Right lung (tissue), 5 donors: Measurements from ENCODE around the gene SEPHS2. TPM values are rescaled to one million over a fixed set of nuclear protein-coding genes. Genes with fewer than 3 reads are reported as not detected.
"Not testable (repeated sequence)": the region's sequence is repeated elsewhere in the genome, so short reads cannot be mapped to it uniquely, and the experiment has no call there.

Experiments used
- DNase-seq, 2 donors: peaks; one replicate each; pipeline ENCODE4 v3.0.0-alpha.2; 2013
- polyA plus RNA-seq, 5 donors: library from polyadenylated mRNA; unstranded; fragments of 120-200 nt; gene quantifications; one replicate each; pipeline versions ENCODE4 v1.2.1 to v1.2.3, GENCODE V29; 2013; ENCODE audit warnings: inconsistent platforms in 1 of 5, low replicate concordance in 1 of 5; ENCODE audit not compliant: insufficient read length in 5 of 5, insufficient read depth in 1 of 5

Gene SEPHS2
- polyA plus RNA-seq, 5 donors, result 30.6 to 34.1 (median 32.7) TPM

DNA sequence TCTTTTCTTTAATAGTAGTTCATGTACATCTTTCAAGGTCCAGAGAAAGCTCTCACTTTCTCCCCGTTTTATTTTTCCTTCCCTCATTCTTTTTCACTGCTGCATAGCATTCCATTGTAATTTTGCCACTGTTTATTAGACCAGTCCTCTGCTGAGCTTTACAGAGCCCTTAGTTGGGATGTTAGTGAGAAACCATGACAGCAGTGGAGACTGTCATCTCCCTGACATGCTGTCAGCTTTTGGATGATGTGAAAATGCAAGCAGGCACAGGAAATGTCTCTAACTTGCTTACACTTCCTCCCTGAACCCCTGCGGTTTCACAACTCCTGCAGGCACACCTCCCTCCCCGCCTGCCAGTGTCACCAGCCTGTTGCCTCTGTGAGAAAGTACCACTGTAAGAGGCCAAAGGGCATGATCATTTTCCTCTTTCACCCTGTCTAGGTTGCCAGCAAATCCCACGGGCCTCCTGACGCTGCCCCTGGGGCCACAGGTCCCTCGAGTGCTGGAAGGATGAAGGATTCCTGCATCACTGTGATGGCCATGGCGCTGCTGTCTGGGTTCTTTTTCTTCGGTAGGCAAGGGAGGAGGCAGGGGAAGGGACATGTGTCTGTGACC, 26.8 kb upstream of the SEPHS2 start, which contains the start of gene ITGAL:
Gene ITGAL, plus strand, starts transcription at position 415 of the 615 bp plus-strand sequence. Its CDS starts 96 bp downstream, at position 511.
- DNase-seq, result no peak

- no peak for DNase-seq
Measured at GRCh38 chr16:30470632-30470995, 24.9 kb upstream of the SEPHS2 start.

GRCh38 chr16:30470170-30470512, 24.5 kb upstream of the SEPHS2 start:
- DNase-seq, result no peak

GRCh38 chr16:30464078-30464477, 18.4 kb upstream of the SEPHS2 start:
- DNase-seq, result no peak

DNA sequence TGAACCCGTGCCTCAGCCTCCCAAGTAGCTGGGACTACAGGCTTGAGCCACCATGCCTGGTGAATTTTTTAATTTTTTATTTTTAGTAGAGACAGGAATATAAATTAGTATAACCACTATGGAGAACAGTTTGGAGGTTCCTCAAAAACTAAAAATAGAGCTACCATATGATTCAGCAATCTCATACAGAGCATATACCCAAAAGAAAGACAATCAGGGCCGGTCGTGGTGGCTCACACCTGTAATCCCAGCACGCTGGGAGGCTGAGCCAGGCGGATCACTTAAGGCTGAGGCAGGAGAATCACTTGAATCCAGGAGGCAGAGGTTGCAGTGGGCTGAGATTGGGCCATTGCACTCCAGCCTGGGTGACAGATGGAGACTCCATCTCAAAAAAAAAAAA, 15.8 kb upstream of the SEPHS2 start:
- not testable (repeated sequence) for DNase-seq

DNA sequence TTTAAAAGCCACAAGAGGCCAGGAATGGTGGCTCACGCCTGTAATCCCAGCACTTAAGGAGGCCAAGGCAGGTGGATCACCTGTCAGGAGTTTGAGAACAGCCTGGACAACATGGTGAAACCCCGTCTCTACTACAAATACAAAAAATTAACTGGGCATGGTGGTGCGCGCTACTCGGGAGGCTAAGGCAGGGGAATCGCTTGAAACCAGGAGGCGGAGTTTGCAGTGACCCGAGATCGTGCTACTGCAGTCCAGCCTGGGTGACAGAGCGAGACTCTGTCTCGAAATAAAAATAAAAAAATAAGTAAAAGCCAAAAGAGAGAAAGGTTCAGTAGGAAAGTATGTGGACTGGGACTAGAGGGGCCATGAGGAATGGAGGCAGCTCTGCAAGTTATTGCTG, 13.8 kb upstream of the SEPHS2 start:
- DNase-seq, result no peak

DNA sequence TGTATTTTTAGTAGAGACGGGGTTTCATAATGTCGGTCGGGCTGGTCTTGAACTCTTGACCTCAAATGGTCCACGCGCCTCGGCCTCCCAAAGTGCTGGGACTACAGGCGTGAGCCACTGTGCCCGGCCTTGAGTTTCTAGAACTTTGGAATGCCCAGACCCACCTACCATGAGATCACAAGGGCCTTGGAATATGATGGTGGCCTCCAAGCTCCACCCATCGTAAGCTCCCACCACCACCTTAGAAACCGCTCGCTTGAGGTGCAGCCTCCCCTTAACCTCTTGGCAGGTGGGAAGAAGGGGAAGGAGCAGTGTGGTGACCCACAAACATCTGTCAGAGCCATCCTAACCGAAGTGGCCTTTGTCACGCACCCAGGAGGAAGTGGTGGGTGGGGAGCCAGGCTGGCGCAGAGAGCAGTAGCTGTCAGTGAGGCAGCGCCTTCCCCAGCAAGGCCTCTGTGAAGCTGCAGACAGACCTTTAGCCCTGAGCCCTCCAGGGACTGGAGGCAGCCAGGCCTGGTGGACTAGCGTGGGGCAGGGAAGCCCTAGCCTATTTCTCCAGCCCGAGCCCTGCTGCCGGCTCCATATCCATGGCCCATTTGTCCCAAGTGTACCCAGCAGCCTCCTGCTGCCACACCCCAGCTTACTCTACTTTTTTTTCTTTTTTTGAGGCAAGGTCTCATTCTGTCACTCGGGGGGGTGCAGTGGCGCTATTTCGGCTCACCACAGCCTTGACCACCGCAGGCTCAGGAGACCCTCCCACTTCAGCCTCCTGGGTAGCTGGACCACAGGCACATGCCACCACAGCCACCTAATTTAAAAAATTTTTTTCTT, 13.1 kb upstream of the SEPHS2 start:
- no peak for DNase-seq

DNA sequence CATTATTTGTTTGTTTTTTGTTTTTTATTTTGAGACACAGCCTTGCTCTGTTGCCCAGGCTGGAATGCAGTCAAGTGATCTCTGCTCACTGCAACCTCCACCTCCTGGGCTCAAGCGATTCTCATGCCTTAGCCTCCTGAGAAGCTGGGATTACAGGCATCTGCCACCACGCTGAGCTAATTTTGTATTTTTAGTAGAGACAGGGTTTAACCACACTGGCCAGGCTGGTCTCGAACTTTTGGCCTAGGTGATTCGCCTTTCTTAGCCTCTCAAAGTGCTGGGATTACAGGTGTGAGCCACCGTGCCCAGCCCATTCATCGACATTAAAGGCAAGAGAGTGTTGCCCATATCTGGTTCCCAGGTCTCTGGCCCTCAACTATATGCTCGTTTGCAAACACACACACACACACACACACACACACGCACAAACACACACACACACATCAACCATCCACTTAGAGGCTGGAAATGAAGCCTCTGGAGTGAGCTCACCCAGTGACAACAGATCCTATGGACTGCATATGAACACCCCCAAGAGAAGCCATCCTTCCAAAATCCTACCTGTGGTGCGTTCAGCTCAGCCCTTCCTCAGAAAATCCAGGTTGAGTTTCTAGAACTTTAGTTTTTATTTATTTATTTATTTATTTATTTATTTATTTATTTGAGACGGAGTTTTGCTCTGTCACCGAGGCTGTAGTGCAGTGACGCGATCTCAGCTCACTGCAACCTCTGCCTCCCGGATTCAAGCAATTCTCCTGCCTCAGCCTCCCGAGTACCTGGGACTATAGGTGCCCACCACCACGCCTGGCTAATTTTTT, 12.3 kb upstream of the SEPHS2 start:
- DNase-seq, result no peak

GRCh38 chr16:30457256-30457655, 11.6 kb upstream of the SEPHS2 start:
- no peak for DNase-seq

GRCh38 chr16:30456302-30456701, 10.6 kb upstream of the SEPHS2 start:
- DNase-seq, result no peak

- not testable (repeated sequence) for DNase-seq
Measured at GRCh38 chr16:30452709-30453580, 7.3 kb upstream of the SEPHS2 start.

- DNase-seq, result no peak
Measured at GRCh38 chr16:30449116-30449435, 3.4 kb upstream of the SEPHS2 start.

DNA sequence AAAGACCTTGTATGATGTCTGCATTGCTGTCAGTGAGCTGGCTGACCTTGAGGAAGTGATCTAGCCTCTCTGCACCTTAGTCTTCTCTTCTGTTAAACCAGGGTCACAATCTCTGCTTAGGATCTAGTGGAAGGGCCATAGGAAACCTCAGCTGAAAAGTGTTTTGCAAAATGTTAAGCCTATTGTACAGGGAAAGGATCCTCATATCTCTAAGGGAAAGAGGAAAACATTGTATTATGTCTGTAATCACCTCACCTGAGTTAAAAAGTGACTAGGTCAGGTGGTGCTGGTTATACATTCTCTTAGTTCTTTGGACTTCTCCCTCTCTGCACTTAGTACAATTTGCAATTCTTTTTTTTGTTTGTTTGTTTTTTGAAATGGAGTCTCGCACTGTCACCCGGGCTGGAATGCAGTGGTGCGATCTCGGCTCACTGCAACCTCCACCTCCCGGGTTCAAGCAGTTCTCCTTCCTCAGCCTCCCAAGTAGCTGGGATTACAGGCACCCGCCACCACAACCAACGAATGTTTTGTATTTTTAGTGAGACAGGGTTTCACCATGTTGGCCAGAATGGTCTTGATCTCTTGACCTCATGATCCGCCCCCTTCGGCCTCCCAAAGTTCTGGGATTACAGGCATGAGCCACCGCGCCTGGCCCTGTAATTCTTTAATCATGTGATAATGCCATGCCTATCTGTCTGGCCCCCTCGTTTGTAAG, 2.0 kb upstream of the SEPHS2 start:
- DNase-seq, result no peak

DNA sequence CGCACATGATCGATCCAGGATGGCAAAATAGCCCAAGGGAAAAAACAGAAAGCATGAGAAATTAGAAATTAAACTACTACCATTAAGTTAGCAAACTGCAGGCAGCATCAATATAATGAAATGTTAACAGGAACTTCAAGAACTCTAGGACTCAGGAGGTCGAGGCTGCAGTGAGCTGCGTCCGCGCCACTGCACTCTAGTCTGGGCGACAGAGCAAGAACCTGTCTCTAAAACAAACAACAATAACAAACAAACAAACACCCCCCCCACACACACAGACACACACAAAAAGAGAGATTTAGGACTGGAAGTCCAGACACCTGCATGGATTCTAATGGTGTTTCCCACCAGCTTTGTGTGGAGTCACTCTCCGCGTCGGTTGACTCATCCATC, 525 bp upstream of the SEPHS2 start:
- no peak for DNase-seq

- no peak for DNase-seq
Measured at GRCh38 chr16:30445149-30445407, 596 bp downstream of the SEPHS2 start.

- DNase-seq, result no peak
Measured at GRCh38 chr16:30444231-30445148, 1.2 kb downstream of the SEPHS2 start.

GRCh38 chr16:30443631-30444030, 2.0 kb downstream of the SEPHS2 start:
- no peak for DNase-seq

DNA sequence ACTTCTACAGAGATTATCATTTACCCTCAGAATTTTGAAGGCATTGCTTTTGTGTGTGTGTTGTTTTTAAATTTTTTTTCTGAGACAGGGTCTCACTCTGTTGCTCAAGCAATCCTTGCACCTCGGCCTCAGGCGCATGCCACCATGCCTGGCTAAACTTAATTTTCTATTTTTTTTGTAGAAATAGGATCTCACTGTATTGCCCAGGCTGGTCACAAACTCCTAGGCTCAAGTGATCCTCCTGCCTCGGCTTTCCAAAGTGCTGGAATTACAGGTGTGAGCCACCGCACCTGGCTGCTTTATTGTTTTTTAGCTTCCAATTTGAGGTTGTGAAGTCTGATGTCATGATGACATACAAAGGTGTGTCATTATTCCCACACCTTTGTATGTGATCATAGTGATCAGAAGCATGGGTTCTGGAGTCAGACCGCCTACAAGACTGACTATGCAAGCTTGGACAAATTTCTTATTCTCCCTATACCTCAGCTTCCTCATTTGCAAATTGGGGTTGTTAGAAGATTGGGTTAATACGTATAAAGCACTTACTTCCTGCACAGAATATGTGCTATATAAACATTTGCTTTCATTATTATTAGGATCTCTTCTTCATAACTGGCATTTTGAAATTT, 5.8 kb downstream of the SEPHS2 start:
- DNase-seq, result no peak

DNA sequence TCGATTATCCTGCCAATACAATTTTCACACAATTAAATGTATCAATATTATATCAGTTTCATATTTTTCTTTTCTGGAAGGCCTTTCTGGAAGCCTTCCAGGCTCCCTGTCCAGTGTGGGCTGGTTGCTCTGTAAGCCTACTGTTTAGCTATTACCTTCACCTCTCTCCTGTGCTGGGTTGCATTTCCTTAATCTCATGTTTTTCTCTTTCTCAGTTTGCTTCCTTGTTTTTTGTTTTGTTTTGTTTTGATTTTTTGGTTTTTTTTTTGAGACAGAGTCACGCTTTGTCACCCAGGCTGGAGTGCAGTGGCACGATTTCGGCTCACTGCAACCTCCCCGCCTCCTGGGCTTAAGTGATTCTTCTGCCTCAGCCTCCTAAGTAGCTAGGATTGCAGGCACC, 6.8 kb downstream of the SEPHS2 start:
- DNase-seq, result no peak

GRCh38 chr16:30437511-30438046, 8.1 kb downstream of the SEPHS2 start:
- DNase-seq, result no peak
